Keratinocyte (primary cell): ENCODE measurements around the gene PYDC1. TPM values are rescaled to one million over a fixed set of nuclear protein-coding genes. Genes with fewer than 3 reads are reported as not detected.
"Not testable (repeated sequence)": the region's sequence is repeated elsewhere in the genome, so short reads cannot be mapped to it uniquely, and the experiment has no call there.

Experiments used
- DNase-seq: peaks from one replicate; pipeline ENCODE4 v3.0.0-alpha.2; 2011; ENCODE audit warnings: low read depth, missing footprints, low spot score
- FAIRE-seq: peaks from 2 replicates; lab custom pipeline; 2011; peaks lifted over from hg19 to GRCh38; lab: Jason Lieb, UNC
- H2AFZ ChIP-seq: 2 replicates; pipeline ENCODE4 v1.6.0; 2012; ENCODE audit warnings: low read length, control low read depth, inconsistent platforms; ENCODE audit not compliant: control insufficient read depth
- H3K27ac ChIP-seq: 2 replicates; pipeline ENCODE4 v1.5.1; 2011; ENCODE audit warnings: low read length; ENCODE audit not compliant: control insufficient read depth, insufficient read depth
- H3K27me3 ChIP-seq: 3 replicates; pipeline ENCODE4 v1.6.0; 2011; ENCODE audit warnings: low read length; ENCODE audit not compliant: control insufficient read depth, insufficient read depth; ENCODE audit errors: extremely low read depth
- H3K36me3 ChIP-seq, 2 experiments: 2 replicates in 1 of 2; 3 replicates in 1 of 2; pipeline ENCODE4 v1.5.1; 2011; ENCODE audit warnings: low read length in 2 of 2, mild to moderate bottlenecking in 1 of 2; ENCODE audit not compliant: control insufficient read depth in 2 of 2, insufficient read depth in 2 of 2; ENCODE audit errors: extremely low read depth in 1 of 2
- H3K4me1 ChIP-seq: 3 replicates; pipeline ENCODE4 v1.5.1; 2011; ENCODE audit warnings: low read length; ENCODE audit not compliant: control insufficient read depth, insufficient read depth; ENCODE audit errors: extremely low read depth
- H3K4me2 ChIP-seq: 3 replicates; pipeline ENCODE4 v1.6.0; 2011; ENCODE audit warnings: low read depth, low read length; ENCODE audit not compliant: control insufficient read depth, insufficient read depth; ENCODE audit errors: extremely low read depth
- H3K4me3 ChIP-seq, 3 experiments: fragments of 200-600 bp in 1 of 3; sonication (generic) in 1 of 3; 2 replicates in 2 of 3; 3 replicates in 1 of 3; pipeline ENCODE4 v1.5.1; 2011 to 2016; ENCODE audit warnings: low read length in 3 of 3, mild to moderate bottlenecking in 3 of 3, control low read depth in 2 of 3, inconsistent platforms in 1 of 3, low read depth in 1 of 3, mixed read lengths in 1 of 3, mixed run types in 1 of 3, moderate library complexity in 1 of 3; ENCODE audit not compliant: control insufficient read depth in 2 of 3, insufficient read depth in 2 of 3; ENCODE audit errors: extremely low read depth in 1 of 3
- H3K79me2 ChIP-seq: 2 replicates; pipeline ENCODE4 v1.6.0; 2012; ENCODE audit warnings: low read length; ENCODE audit not compliant: control insufficient read depth, insufficient read depth
- H3K9ac ChIP-seq: 3 replicates; pipeline ENCODE4 v1.6.0; 2011; ENCODE audit warnings: low read length; ENCODE audit not compliant: control insufficient read depth, insufficient read depth; ENCODE audit errors: extremely low read depth
- H3K9me1 ChIP-seq: 3 replicates; pipeline ENCODE4 v1.6.0; 2011; ENCODE audit warnings: low read length; ENCODE audit not compliant: control insufficient read depth, insufficient read depth; ENCODE audit errors: extremely low read depth
- H3K9me3 ChIP-seq: 2 replicates; pipeline ENCODE4 v1.5.1; 2012; ENCODE audit warnings: low read depth, low read length; ENCODE audit not compliant: control insufficient read depth
- H4K20me1 ChIP-seq: 3 replicates; pipeline ENCODE4 v1.6.0; 2011; ENCODE audit warnings: low read length; ENCODE audit not compliant: control insufficient read depth, insufficient read depth; ENCODE audit errors: extremely low read depth
- EZH2 ChIP-seq: IDR thresholded peaks from one replicate; pipeline ENCODE4 v1.6.1; 2012; ENCODE audit warnings: inconsistent platforms, mild to moderate bottlenecking, low read length, moderate library complexity
- dilution Hi-C: fragments of 300-500 bp; cut with MboI; formaldehyde crosslinking; loops from one replicate; pipeline ENCODE4 v1.7.0; 2020; ENCODE audit warnings: low sequenced_read_pairs; ENCODE audit not compliant: extremely low pct_ligation_motif_present
- polyA plus RNA-seq, 5 experiments: library from polyadenylated mRNA; depleted of rRNA in 3 of 5; stranded (reverse) in 3 of 5; stranded (forward) in 1 of 5; unstranded in 1 of 5; fragments of >200 nt; gene quantifications; 1 replicate in 1 of 5; 2 replicates in 3 of 5; 3 replicates in 1 of 5; pipeline versions ENCODE4 v1.2.1 to v1.2.3, GENCODE V29; 2011 to 2012; ENCODE audit warnings: missing spikeins in 2 of 5, low read depth in 1 of 5, low replicate concordance in 1 of 5
- TF ChIP-seq, protein P1 (sequence below), 3 experiments: IDR thresholded peaks in 1 of 3; conservative IDR thresholded peaks in 1 of 3; optimal IDR thresholded peaks in 1 of 3; 2 replicates in 2 of 3; 3 replicates in 1 of 3; pipeline versions ENCODE3 to v1.5.1; 2011; ENCODE audit warnings: low read length in 3 of 3, mild to moderate bottlenecking in 3 of 3, moderate library complexity in 2 of 3, control low read depth in 1 of 3, inconsistent platforms in 1 of 3; ENCODE audit not compliant: insufficient read depth in 2 of 3; ENCODE audit errors: extremely low read depth in 1 of 3

The PYDC1 gene
- polyA plus RNA-seq, 1 donor (not counting 4 experiments of a cell fraction or from before 2014, with no cell fraction given): not detected

DNA sequence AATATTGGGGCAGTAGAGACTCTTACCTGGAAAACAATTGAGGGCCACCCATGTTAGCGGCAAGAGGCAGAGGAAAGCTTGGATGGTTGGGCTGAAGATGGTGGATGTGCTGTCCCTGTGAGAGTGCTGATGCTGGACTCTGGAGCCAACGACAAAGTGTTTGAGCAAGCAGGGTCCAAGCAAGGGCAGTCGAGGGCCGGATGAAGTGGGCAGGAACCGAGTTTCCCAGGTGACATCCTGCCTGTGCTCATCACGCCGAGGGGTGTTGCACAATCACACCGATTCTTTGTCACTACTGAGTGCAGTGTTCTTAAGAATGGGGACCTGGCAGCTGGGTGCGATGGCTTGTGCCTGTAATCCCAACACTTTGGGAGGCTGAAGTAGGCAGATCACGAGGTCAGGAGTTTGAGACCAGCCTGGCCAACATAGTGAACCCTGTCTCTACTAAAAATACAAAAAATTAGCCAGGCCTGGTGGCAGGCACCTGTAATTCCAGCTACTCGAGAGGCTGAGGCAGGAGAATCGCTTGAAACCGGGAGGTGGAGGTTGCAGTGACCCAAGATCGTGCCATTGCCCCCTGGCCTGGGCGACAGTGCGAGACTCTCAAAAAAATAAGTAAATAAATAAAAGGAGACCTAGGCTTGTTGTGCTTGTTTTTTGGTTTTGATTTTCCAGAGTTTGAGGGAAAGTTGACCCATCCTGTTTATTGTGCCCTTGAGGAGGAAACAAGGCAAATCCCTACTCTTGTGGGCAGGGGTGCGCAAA lies 20.4 kb downstream of the PYDC1 start:
- DNase-seq (no peak), FAIRE-seq (no peak)
- Histone ChIP-seq H3K27me3 (no peaks in the 10 kb centered on the region), H3K4me3 (no peak overlapping the region), H3K79me2 (peaks cover 2% of the 10 kb centered on the region), H3K4me1 (peaks cover 15% of the 10 kb centered on the region), H2AFZ (no peak overlapping the region), H4K20me1 (peaks cover 18% of the 10 kb centered on the region), H3K27ac (no peak overlapping the region), H3K9ac (no peak overlapping the region), H3K4me2 (no peak overlapping the region), H3K36me3 (peaks cover 22 to 46% of the 10 kb centered on the region in 2 experiments), H3K9me3 (no peaks in the 10 kb centered on the region), H3K9me1 (no peaks in the 10 kb centered on the region)
- dilution Hi-C loops: no loop called here
- TF ChIP-seq, protein P1, sequence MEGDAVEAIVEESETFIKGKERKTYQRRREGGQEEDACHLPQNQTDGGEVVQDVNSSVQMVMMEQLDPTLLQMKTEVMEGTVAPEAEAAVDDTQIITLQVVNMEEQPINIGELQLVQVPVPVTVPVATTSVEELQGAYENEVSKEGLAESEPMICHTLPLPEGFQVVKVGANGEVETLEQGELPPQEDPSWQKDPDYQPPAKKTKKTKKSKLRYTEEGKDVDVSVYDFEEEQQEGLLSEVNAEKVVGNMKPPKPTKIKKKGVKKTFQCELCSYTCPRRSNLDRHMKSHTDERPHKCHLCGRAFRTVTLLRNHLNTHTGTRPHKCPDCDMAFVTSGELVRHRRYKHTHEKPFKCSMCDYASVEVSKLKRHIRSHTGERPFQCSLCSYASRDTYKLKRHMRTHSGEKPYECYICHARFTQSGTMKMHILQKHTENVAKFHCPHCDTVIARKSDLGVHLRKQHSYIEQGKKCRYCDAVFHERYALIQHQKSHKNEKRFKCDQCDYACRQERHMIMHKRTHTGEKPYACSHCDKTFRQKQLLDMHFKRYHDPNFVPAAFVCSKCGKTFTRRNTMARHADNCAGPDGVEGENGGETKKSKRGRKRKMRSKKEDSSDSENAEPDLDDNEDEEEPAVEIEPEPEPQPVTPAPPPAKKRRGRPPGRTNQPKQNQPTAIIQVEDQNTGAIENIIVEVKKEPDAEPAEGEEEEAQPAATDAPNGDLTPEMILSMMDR (optimal IDR thresholded peaks at IDR 0.05 in 1 of 3, IDR thresholded peaks at IDR 0.05 in 1 of 3, conservative IDR thresholded peaks at IDR 0.05 in 1 of 3; ENCODE audit: extremely low read depth in 1 of 3, insufficient read depth in 2 of 3, low read length in 3 of 3): no peak
- TF ChIP-seq EZH2: no peak

DNA sequence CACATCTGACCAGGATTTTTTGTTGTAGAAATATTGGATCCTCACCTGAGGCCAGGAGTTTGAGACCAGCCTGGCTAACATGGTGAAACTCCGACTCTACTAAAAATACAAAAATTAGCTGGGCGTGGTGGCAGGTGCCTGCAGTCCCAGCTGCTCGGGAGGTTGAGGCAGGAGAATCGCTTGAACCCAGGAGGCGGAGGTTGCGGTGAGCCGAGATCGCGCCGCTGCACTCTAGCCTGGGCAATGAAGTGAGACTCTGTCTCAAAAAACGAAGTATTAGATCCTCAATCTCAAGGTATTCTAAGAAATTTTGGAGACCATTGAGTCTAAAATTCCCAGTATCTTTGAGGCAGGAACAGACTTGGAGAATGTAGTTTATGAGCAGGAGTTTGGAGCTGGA lies 21.1 kb downstream of the PYDC1 start:
- dilution Hi-C loops, H3K9me1 ChIP-seq, H3K27ac ChIP-seq, H3K4me2 ChIP-seq, H3K79me2 ChIP-seq, H3K9ac ChIP-seq, H2AFZ ChIP-seq, H3K4me1 ChIP-seq, H3K27me3 ChIP-seq, H3K4me3 ChIP-seq, H3K9me3 ChIP-seq, FAIRE-seq, DNase-seq: not testable (repeated sequence)
- Histone ChIP-seq H4K20me1 (peaks cover 18% of the 10 kb centered on the region), H3K36me3 (peaks cover 25 to 52% of the 10 kb centered on the region in 2 experiments)
